ENCODE measurements around the gene OAS2.

OAS2 gene

GRCh38 chr12:112992541-112993398 lies 14.5 kb downstream of the OAS2 start:
- TF ChIP-seq SIN3A (IDR thresholded peaks at IDR 0.05; ENCODE audit: borderline replicate concordance, insufficient read depth, low read length) (no peak), FOXP2 (optimal IDR thresholded peaks at IDR 0.05; ENCODE audit: borderline replicate concordance, extremely low read depth, extremely low read length, insufficient read depth) (no peak)

DNA sequence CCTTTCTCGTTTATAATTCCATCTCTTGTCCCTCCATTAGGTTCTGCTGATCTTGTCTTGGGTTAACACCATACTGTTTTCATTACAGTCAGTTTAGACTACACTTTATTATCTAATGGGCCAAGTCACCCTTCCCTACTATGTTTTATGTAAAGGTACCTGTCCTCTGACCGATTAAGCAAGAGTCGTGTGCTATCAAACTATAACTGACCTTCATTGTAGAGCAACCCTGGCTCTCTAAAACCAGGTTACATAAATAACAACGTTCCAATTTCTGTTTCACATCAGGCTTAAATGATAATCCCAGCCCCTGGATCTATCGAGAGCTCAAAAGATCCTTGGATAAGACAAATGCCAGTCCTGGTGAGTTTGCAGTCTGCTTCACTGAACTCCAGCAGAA lies 16.7 kb downstream of the OAS2 start:
- TF ChIP-seq TAF1 (IDR thresholded peaks at IDR 0.05; ENCODE audit: borderline replicate concordance, insufficient read depth, low read length), result no peak
- TF ChIP-seq REST (IDR thresholded peaks at IDR 0.05; ENCODE audit: insufficient read depth in 1 of 2, low read depth in 2 of 2, low read length in 2 of 2), result no peak
- no peak for TF ChIP-seq POLR2AphosphoS5 (IDR thresholded peaks at IDR 0.05; ENCODE audit: low read depth, low read length)
- TF ChIP-seq SIN3A (IDR thresholded peaks at IDR 0.05; ENCODE audit: borderline replicate concordance, insufficient read depth, low read length), result no peak
- no peak for TF ChIP-seq FOXP2 (optimal IDR thresholded peaks at IDR 0.05; ENCODE audit: borderline replicate concordance, extremely low read depth, extremely low read length, insufficient read depth)

DNA sequence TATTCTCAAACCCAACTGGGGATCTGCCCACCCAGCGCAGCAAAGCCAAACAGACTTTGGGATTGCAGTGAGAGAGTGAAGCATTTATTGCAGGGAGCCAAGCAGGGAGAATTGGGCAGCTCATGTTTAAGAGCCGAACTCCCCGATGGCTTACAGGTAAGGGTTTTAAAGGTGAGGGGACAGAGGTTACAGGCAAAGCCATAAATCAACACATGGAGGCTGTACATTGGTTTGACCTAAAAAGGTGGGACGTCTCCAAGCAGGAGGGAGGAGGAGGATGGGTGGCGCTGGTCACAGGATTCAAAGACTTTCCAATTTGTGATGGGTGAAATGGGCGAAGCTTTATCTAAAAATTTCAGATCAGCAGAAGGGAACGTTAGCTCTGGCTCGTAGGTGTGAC lies 18.2 kb downstream of the OAS2 start:
- no peak for TF ChIP-seq POLR2AphosphoS5 (IDR thresholded peaks at IDR 0.05; ENCODE audit: low read depth, low read length)
- TF ChIP-seq SIN3A (IDR thresholded peaks at IDR 0.05; ENCODE audit: borderline replicate concordance, insufficient read depth, low read length), result no peak

GRCh38 chr12:112997506-112997905 lies 19.2 kb downstream of the OAS2 start:
- TF ChIP-seq FOXP2 (optimal IDR thresholded peaks at IDR 0.05; ENCODE audit: borderline replicate concordance, extremely low read depth, extremely low read length, insufficient read depth) (no peak), SIN3A (IDR thresholded peaks at IDR 0.05; ENCODE audit: borderline replicate concordance, insufficient read depth, low read length) (no peak), POLR2AphosphoS5 (IDR thresholded peaks at IDR 0.05; ENCODE audit: low read depth, low read length) (no peak), TAF1 (IDR thresholded peaks at IDR 0.05; ENCODE audit: borderline replicate concordance, insufficient read depth, low read length) (no peak), REST (IDR thresholded peaks at IDR 0.05; ENCODE audit: insufficient read depth in 1 of 2, low read depth in 2 of 2, low read length in 2 of 2) (no peak)

- TF ChIP-seq REST (IDR thresholded peaks at IDR 0.05; ENCODE audit: insufficient read depth in 1 of 2, low read depth in 2 of 2, low read length in 2 of 2), result no peak
- no peak for TF ChIP-seq TAF1 (IDR thresholded peaks at IDR 0.05; ENCODE audit: borderline replicate concordance, insufficient read depth, low read length)
- TF ChIP-seq FOXP2 (optimal IDR thresholded peaks at IDR 0.05; ENCODE audit: borderline replicate concordance, extremely low read depth, extremely low read length, insufficient read depth), result no peak
- TF ChIP-seq POLR2AphosphoS5 (IDR thresholded peaks at IDR 0.05; ENCODE audit: low read depth, low read length), result no peak
- TF ChIP-seq SIN3A (IDR thresholded peaks at IDR 0.05; ENCODE audit: borderline replicate concordance, insufficient read depth, low read length), result no peak
Observed at GRCh38 chr12:112998987-112999767, 20.9 kb downstream of the OAS2 start.

GRCh38 chr12:113000433-113000832 lies 22.1 kb downstream of the OAS2 start:
- no peak for TF ChIP-seq FOXP2 (optimal IDR thresholded peaks at IDR 0.05; ENCODE audit: borderline replicate concordance, extremely low read depth, extremely low read length, insufficient read depth)
- TF ChIP-seq SIN3A (IDR thresholded peaks at IDR 0.05; ENCODE audit: borderline replicate concordance, insufficient read depth, low read length), result no peak
- no peak for TF ChIP-seq POLR2AphosphoS5 (IDR thresholded peaks at IDR 0.05; ENCODE audit: low read depth, low read length)

Measured in PFSK-1 (cell line).